ENCODE data around the gene ABCC11. TPM values are rescaled to one million over a fixed set of nuclear protein-coding genes. Genes with fewer than 3 reads are reported as not detected.

The ABCC11 gene
- total RNA-seq, 4 donors from 2014 or later = 0.32 to 0.52 TPM; not detected in 2

- intact Hi-C loops (cut with DNase I; ENCODE audit: low total_unique reads) = no loop called here
- 83% methylated on average over 5 of the region's 5 CpGs for WGBS, 2 donors
- DNase-seq (ENCODE audit: low spot score in 2 of 2) = no peak
- no peak overlapping the region for H3K4me3 ChIP-seq (ENCODE audit: low read depth, poor library complexity, severe bottlenecking)
- TF ChIP-seq POLR2A (IDR thresholded peaks at IDR 0.05) = no peak
- TF ChIP-seq CTCF (IDR thresholded peaks at IDR 0.05) = no peak
These were observed 126.1 kb downstream of the ABCC11 start for GRCh38 chr16:48121276-48121675.

GRCh38 chr16:48118841-48119240 lies 128.5 kb downstream of the ABCC11 start:
- TF ChIP-seq POLR2A (IDR thresholded peaks at IDR 0.05) = no peak
- TF ChIP-seq CTCF (IDR thresholded peaks at IDR 0.05) = no peak
- H3K4me3 ChIP-seq (ENCODE audit: low read depth, poor library complexity, severe bottlenecking) = no peak overlapping the region

GRCh38 chr16:48117217-48118105 lies 129.9 kb downstream of the ABCC11 start:
- TF ChIP-seq CTCF (IDR thresholded peaks at IDR 0.05) (no peak), POLR2A (IDR thresholded peaks at IDR 0.05) (no peak)
- intact Hi-C loops (cut with DNase I; ENCODE audit: low total_unique reads) = no loop called here
- H3K4me3 ChIP-seq (ENCODE audit: low read depth, poor library complexity, severe bottlenecking) = no peak overlapping the region
- WGBS, 2 donors = 67 to 70% methylated on average over 22 of the region's 22 CpGs
- no peak for DNase-seq (ENCODE audit: low spot score in 2 of 2)

More at GRCh38 chr16:48118841-48119240, 128.5 kb downstream of the ABCC11 start:
- no peak for DNase-seq (ENCODE audit: low spot score in 2 of 2)
- 82 to 86% methylated on average over 2 of the region's 2 CpGs for WGBS, 2 donors
- intact Hi-C loops (cut with DNase I; ENCODE audit: low total_unique reads) = no loop called here

Other genes starting within 250 kb of the ABCC11 start
- under 1 TPM in 1 of 4 donors, not detected in 3; 0.16 TPM for gene ABCC12, start 91.5 kb downstream of the ABCC11 start, total RNA-seq
- gene LONP2, start 3.2 kb downstream of the ABCC11 start, total RNA-seq = 10 to 100 TPM; 37.3 to 52.0 (median 47.0) TPM
- 10 to 100 TPM; 20.6 to 37.6 (median 34.4) TPM for gene SIAH1, start 137.9 kb upstream of the ABCC11 start, total RNA-seq

Data from lower leg skin (tissue), 4 donors.